Osteoblast (primary cell): ENCODE results near the gene L3MBTL2. TPM values are rescaled to one million over a fixed set of nuclear protein-coding genes. Genes with fewer than 3 reads are reported as not detected.

Experiments
- DNase-seq: peaks from one replicate; pipeline ENCODE4 v3.0.0; 2011; ENCODE audit warnings: low spot score, mixed read lengths; ENCODE audit not compliant: insufficient read length; ENCODE audit errors: missing footprints
- H2AFZ ChIP-seq: 2 replicates; pipeline ENCODE4 v1.6.0; 2011; ENCODE audit warnings: mild to moderate bottlenecking, low read length
- H3K27ac ChIP-seq: 2 replicates; pipeline ENCODE4 v1.5.1; 2011; ENCODE audit warnings: mild to moderate bottlenecking, low read depth, low read length, moderate library complexity
- H3K27me3 ChIP-seq: 2 replicates; pipeline ENCODE4 v1.6.0; 2012; ENCODE audit warnings: mild to moderate bottlenecking, control low read depth, inconsistent platforms, low read length, moderate library complexity; ENCODE audit not compliant: insufficient read depth
- H3K36me3 ChIP-seq: 2 replicates; pipeline ENCODE4 v1.5.1; 2011; ENCODE audit warnings: mild to moderate bottlenecking, low read length, control low read depth, moderate library complexity; ENCODE audit not compliant: insufficient read depth
- H3K4me1 ChIP-seq: 2 replicates; pipeline ENCODE4 v1.5.1; 2011; ENCODE audit warnings: mild to moderate bottlenecking, low read length, control low read depth, moderate library complexity; ENCODE audit not compliant: insufficient read depth
- H3K4me2 ChIP-seq: 2 replicates; pipeline ENCODE4 v1.6.0; 2011; ENCODE audit warnings: mild to moderate bottlenecking, low read length; ENCODE audit not compliant: insufficient read depth
- H3K4me3 ChIP-seq: fragments of 200-600 bp; sonication (generic); 3 replicates; pipeline ENCODE4 v1.5.1; 2012; ENCODE audit warnings: mild to moderate bottlenecking, low read length, inconsistent platforms; ENCODE audit not compliant: insufficient read depth
- H3K79me2 ChIP-seq: 2 replicates; pipeline ENCODE4 v1.6.0; 2012; ENCODE audit warnings: mild to moderate bottlenecking, low read length, control low read depth, inconsistent platforms; ENCODE audit not compliant: insufficient read depth
- H3K9me3 ChIP-seq: 2 replicates; pipeline ENCODE4 v1.5.1; 2011; ENCODE audit warnings: low read depth, low read length, control low read depth
- H4K20me1 ChIP-seq: 2 replicates; pipeline ENCODE4 v1.6.0; 2012; ENCODE audit warnings: mild to moderate bottlenecking, low read length, control low read depth; ENCODE audit not compliant: insufficient read depth
- total RNA-seq: library from RNA; depleted of rRNA; stranded (reverse); fragments of >200 nt; gene quantifications from 2 replicates; pipeline ENCODE4 v1.2.3, GENCODE V29; 2012
- TF ChIP-seq, protein P1 (sequence below): IDR thresholded peaks from 2 replicates; pipeline ENCODE4 v1.5.1; 2011; ENCODE audit warnings: mild to moderate bottlenecking, low read depth, low read length, moderate library complexity; ENCODE audit errors: extremely low read depth

The L3MBTL2 gene
- total RNA-seq, 1 donor, result 22.8 TPM

DNA sequence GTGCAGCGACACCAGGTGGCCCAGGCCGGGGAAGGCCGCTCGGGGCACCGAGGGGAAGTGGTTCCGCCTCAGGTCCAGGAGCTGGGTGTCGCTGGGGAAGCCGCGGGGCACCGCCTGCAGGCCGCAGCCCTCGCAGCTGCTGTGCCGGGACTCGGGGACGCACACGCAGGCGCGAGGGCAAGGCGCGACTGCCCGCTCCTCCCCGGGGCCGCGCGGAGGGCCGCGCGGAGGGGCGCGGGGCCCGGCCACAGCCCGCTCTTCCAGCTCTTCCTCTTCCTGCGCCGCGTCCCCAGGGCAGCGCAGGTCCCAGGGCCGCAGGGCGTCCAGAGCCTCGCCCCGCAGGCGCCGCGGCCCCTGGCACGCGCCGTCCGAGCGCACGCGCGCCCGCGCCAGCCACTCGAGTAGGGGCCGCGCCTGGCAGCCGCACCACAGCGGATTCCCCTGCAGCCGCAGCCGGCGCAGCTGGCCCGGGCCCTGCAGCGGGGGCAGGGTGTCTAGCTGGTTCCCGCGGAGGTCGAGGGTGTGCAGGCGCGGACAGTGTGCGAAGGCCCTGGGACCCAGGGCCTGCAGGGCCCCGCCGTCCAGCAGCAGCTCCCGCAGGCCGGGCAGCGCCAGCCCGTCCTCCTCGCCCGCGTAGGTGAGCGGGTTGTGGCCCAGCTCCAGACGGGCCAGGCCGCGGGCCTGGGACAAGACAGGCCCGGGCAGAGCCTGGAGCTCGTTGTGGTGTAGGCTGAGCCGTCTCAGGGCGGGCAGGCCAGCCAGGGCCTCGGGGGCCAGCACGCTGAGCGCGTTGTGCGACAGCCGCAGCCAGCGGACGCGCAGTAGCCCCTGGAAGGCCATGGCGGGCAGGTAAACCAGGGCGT lies 32.8 kb downstream of the L3MBTL2 start:
- Histone ChIP-seq H2AFZ (peak overlapping the region; percentile 35), H4K20me1 (no peaks in the 10 kb centered on the region), H3K9me3 (no peaks in the 10 kb centered on the region), H3K4me1 (no peaks in the 10 kb centered on the region), H3K27ac (no peak overlapping the region), H3K27me3 (no peaks in the 10 kb centered on the region), H3K79me2 (no peaks in the 10 kb centered on the region), H3K36me3 (no peaks in the 10 kb centered on the region), H3K4me2 (peak overlapping the region; percentile 70), H3K4me3 (peak overlapping the region; percentile 60)
- TF ChIP-seq, protein P1, sequence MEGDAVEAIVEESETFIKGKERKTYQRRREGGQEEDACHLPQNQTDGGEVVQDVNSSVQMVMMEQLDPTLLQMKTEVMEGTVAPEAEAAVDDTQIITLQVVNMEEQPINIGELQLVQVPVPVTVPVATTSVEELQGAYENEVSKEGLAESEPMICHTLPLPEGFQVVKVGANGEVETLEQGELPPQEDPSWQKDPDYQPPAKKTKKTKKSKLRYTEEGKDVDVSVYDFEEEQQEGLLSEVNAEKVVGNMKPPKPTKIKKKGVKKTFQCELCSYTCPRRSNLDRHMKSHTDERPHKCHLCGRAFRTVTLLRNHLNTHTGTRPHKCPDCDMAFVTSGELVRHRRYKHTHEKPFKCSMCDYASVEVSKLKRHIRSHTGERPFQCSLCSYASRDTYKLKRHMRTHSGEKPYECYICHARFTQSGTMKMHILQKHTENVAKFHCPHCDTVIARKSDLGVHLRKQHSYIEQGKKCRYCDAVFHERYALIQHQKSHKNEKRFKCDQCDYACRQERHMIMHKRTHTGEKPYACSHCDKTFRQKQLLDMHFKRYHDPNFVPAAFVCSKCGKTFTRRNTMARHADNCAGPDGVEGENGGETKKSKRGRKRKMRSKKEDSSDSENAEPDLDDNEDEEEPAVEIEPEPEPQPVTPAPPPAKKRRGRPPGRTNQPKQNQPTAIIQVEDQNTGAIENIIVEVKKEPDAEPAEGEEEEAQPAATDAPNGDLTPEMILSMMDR, result peak; percentile 8
- DNase-seq, result peak; percentile 96

DNA sequence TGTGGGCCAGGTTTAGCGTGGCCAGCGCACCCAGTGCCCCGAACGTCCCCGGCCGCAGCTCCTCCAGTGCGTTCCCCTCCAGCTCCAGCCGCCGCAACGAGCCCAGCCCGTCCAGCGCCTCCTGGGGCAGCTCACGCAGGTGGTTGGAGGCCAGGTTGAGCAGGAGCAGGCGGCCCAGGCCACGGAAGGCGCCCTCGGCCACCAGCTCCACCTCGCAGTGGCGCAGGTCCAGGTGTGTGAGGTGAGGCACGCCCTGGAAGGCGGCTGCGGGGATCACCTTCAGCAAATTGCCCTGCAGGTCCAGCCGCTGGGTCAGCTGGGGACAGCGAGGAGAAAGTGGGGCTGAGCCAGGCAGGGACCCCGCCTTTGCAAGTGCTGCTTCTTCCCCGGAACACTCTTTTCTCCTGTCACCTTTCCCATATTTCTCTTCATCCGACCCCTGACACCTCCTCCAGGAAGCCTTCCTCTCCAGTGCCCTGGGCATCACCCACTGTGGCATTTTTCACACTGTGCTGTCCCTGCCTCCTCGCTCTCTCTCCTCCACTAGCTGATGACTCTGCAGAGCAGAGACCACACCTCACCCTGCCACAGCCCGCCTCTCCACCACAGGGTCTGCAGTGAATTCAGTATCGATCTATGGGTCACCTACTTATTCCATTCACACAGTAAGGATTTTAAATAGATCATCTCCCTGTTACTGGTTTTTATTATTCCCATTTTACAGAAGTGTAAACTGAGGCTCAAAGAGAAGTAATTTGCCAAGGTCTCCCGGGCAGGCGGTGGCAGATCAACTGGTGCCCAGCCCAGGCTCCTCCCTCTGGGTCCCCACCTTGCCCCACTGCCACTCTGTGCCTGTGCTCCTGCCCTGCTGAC lies 33.7 kb downstream of the L3MBTL2 start:
- Histone ChIP-seq H3K36me3 (no peaks in the 10 kb centered on the region), H2AFZ (no peak overlapping the region), H4K20me1 (no peaks in the 10 kb centered on the region), H3K27ac (no peak overlapping the region), H3K4me2 (peak overlapping the region; percentile 70), H3K9me3 (no peaks in the 10 kb centered on the region), H3K4me3 (no peak overlapping the region), H3K79me2 (no peaks in the 10 kb centered on the region), H3K27me3 (no peaks in the 10 kb centered on the region), H3K4me1 (no peaks in the 10 kb centered on the region)
- TF ChIP-seq, protein P1, result no peak
- DNase-seq, result no peak

DNA sequence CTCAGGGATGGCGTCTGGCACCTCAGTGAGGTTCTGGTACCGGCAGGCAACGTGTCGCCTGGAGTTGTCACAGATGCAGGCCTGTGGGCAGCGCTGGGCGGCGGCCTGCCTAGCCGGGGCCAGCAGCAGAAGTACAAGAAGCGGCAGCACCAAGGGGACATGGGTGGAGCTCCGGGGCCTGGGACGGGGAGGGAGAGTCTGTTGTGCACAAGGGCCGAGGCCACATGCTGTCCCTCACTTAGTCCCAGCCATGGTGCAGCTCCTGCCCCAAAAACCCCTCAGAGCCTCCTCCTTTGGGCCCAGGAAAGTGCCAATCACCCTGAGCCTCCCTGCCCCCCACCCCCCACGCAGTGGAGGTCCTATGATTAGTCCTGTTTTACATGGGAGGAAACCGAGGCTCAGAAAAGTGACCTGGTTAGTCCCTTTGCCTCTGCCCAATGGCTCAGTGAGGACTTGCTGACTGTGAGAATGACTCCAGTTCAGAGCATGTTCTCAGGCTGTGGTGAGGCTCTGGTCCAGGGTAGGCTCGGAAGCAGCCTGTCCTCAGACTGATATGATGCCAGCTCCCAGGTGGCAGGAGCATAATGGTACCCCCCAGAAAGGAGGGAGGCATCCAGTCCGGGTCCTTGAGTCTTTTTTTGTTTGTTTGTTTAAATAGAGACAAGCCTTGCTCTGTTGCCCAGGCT lies 34.5 kb downstream of the L3MBTL2 start:
- H2AFZ ChIP-seq, result no peak overlapping the region
- H3K79me2 ChIP-seq, result no peaks in the 10 kb centered on the region
- H3K9me3 ChIP-seq, result no peaks in the 10 kb centered on the region
- H3K4me2 ChIP-seq, result no peak overlapping the region
- H3K36me3 ChIP-seq, result no peaks in the 10 kb centered on the region
- TF ChIP-seq, protein P1, result no peak
- H3K27me3 ChIP-seq, result no peaks in the 10 kb centered on the region
- H4K20me1 ChIP-seq, result no peaks in the 10 kb centered on the region
- no peak overlapping the region for H3K27ac ChIP-seq
- DNase-seq, result no peak
- no peaks in the 10 kb centered on the region for H3K4me1 ChIP-seq
- no peak overlapping the region for H3K4me3 ChIP-seq
